ENCODE measurements around the gene ACOT11.

DNA sequence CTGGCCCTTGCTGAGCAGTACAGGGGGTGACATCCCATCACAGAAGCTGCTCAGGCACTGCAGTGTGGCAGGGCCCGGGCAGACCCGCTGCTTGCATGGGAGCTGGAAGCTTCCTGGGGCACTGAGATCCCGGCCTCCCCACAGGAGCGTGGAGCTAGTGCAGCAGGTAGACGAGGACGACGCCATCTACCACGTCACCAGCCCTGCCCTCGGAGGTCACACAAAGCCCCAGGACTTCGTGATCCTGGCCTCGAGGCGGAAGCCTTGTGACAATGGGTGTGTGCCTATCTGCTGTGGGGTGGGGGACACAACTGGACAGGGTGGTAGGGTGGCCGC, 58.9 kb downstream of the ACOT11 start:
- TF ChIP-seq ZNF777 (CRISPR knock-in tag; IDR thresholded peaks at IDR 0.05) = no peak
- TF ChIP-seq ZNF367 (CRISPR knock-in tag; IDR thresholded peaks at IDR 0.05; ENCODE audit: borderline replicate concordance) = no peak
- TF ChIP-seq, protein P1, sequence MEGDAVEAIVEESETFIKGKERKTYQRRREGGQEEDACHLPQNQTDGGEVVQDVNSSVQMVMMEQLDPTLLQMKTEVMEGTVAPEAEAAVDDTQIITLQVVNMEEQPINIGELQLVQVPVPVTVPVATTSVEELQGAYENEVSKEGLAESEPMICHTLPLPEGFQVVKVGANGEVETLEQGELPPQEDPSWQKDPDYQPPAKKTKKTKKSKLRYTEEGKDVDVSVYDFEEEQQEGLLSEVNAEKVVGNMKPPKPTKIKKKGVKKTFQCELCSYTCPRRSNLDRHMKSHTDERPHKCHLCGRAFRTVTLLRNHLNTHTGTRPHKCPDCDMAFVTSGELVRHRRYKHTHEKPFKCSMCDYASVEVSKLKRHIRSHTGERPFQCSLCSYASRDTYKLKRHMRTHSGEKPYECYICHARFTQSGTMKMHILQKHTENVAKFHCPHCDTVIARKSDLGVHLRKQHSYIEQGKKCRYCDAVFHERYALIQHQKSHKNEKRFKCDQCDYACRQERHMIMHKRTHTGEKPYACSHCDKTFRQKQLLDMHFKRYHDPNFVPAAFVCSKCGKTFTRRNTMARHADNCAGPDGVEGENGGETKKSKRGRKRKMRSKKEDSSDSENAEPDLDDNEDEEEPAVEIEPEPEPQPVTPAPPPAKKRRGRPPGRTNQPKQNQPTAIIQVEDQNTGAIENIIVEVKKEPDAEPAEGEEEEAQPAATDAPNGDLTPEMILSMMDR (CRISPR knock-in tag; IDR thresholded peaks at IDR 0.05) = no peak
- TF ChIP-seq POLR2A (IDR thresholded peaks at IDR 0.05; ENCODE audit: insufficient read depth in 1 of 2, low read depth in 2 of 2, low read length in 2 of 2) = no peak
- no peak for TF ChIP-seq SMYD3 (CRISPR knock-in tag; IDR thresholded peaks at IDR 0.05)
- TF ChIP-seq RAD21 (CRISPR knock-in tag; IDR thresholded peaks at IDR 0.05) = no peak
- no peak for TF ChIP-seq RNF2 (conservative IDR thresholded peaks at IDR 0.05; ENCODE audit: low read depth)
- no peak for TF ChIP-seq SIN3A (IDR thresholded peaks at IDR 0.05; ENCODE audit: borderline replicate concordance, low read depth, low read length)
- no peak for TF ChIP-seq MEIS2 (CRISPR knock-in tag; IDR thresholded peaks at IDR 0.05)
- TF ChIP-seq FIP1L1 (IDR thresholded peaks at IDR 0.05; ENCODE audit: borderline replicate concordance, insufficient read depth, low read depth, low read length) = no peak

Data from HepG2 (cell line).